Right atrium auricular region (tissue), 2 donors: Measurements from ENCODE around the gene HNRNPDL. TPM values are rescaled to one million over a fixed set of nuclear protein-coding genes. Genes with fewer than 3 reads are reported as not detected.

Experiments
- DNase-seq: peaks from one replicate; pipeline ENCODE4 v3.0.0-alpha.2; 2019; ENCODE audit warnings: low spot score
- H3K27ac ChIP-seq, 2 donors: fragments of 200-600 bp; sonication (generic); 1 replicate in 1 of 2; 2 replicates in 1 of 2; pipeline ENCODE4 v1.5.1; 2016 to 2019
- H3K27me3 ChIP-seq, 2 donors: fragments of 200-600 bp; sonication (generic); one replicate each; pipeline versions ENCODE4 v1.5.1 to v1.6.0; 2017 to 2019
- H3K36me3 ChIP-seq: fragments of 200-600 bp; sonication (generic); one replicate; pipeline ENCODE4 v1.5.1; 2016
- H3K4me1 ChIP-seq, 2 donors: fragments of 200-600 bp; sonication (generic); one replicate each; pipeline versions ENCODE4 v1.5.1 to v1.6.0; 2017 to 2019
- H3K4me3 ChIP-seq, 2 donors: fragments of 200-600 bp; sonication (generic); 1 replicate in 1 of 2; 2 replicates in 1 of 2; pipeline ENCODE4 v1.5.1; 2017 to 2019; ENCODE audit warnings: mild to moderate bottlenecking in 1 of 2, moderate library complexity in 1 of 2
- H3K9me3 ChIP-seq, 2 donors: fragments of 200-600 bp; sonication (generic); one replicate each; pipeline ENCODE4 v1.5.1; 2019
- CTCF ChIP-seq, 2 donors: fragments of 200-600 bp; sonication (generic); IDR thresholded peaks; one replicate each; pipeline ENCODE4 v1.5.1; 2019; ENCODE audit warnings: antibody characterized with exemption in 2 of 2
- total RNA-seq, 2 donors: library from RNA; depleted of rRNA; stranded (reverse); fragments of >200 nt; gene quantifications; one replicate each; pipeline ENCODE4 v1.1.0, GENCODE V29; 2016

HNRNPDL gene
- total RNA-seq, 2 donors from 2014 or later: 81.2 to 85.4 TPM

- Histone ChIP-seq H3K27ac (no peak overlapping the region), H3K36me3 (no peaks in the 10 kb centered on the region), H3K4me3 (no peak overlapping the region), H3K27me3 (no peaks in the 10 kb centered on the region), H3K9me3 (no peaks in the 10 kb centered on the region), H3K4me1 (peaks cover 0 to 5% of the 10 kb centered on the region in 2 donors)
- DNase-seq: no peak
- no peak for TF ChIP-seq CTCF (IDR thresholded peaks at IDR 0.05)
These were observed 6.5 kb upstream of the HNRNPDL start for GRCh38 chr4:82436780-82437179.

- Histone ChIP-seq H3K27me3 (no peaks in the 10 kb centered on the region), H3K36me3 (no peaks in the 10 kb centered on the region), H3K9me3 (no peaks in the 10 kb centered on the region), H3K27ac (no peak overlapping the region), H3K4me1 (peaks cover 0 to 12% of the 10 kb centered on the region in 2 donors), H3K4me3 (no peak overlapping the region)
- TF ChIP-seq CTCF (IDR thresholded peaks at IDR 0.05): no peak
- DNase-seq: no peak
These were observed 5.9 kb upstream of the HNRNPDL start for GRCh38 chr4:82436130-82436529.

- DNase-seq: no peak
- H3K9me3 ChIP-seq: no peaks in the 10 kb centered on the region
- no peak overlapping the region for H3K4me3 ChIP-seq
- no peaks in the 10 kb centered on the region for H3K27me3 ChIP-seq
- H3K4me1 ChIP-seq: peaks cover 0 to 14% of the 10 kb centered on the region in 2 donors
- TF ChIP-seq CTCF (IDR thresholded peaks at IDR 0.05): no peak
- no peak overlapping the region for H3K27ac ChIP-seq
- no peaks in the 10 kb centered on the region for H3K36me3 ChIP-seq
These were observed 4.7 kb upstream of the HNRNPDL start for GRCh38 chr4:82434949-82435348.

- no peak for TF ChIP-seq CTCF (IDR thresholded peaks at IDR 0.05)
- no peak overlapping the region for H3K4me3 ChIP-seq
- no peak for DNase-seq
- H3K27ac ChIP-seq: no peak overlapping the region
- no peaks in the 10 kb centered on the region for H3K27me3 ChIP-seq
- H3K9me3 ChIP-seq: no peaks in the 10 kb centered on the region
- peaks cover 0 to 14% of the 10 kb centered on the region in 2 donors for H3K4me1 ChIP-seq
- no peaks in the 10 kb centered on the region for H3K36me3 ChIP-seq
These were observed 3.5 kb upstream of the HNRNPDL start for GRCh38 chr4:82433791-82434190.

- peaks cover 0 to 22% of the 10 kb centered on the region in 2 donors for H3K4me1 ChIP-seq
- no peaks in the 10 kb centered on the region for H3K9me3 ChIP-seq
These were observed 2.3 kb upstream of the HNRNPDL start for GRCh38 chr4:82432596-82432995.

More at GRCh38 chr4:82432596-82432995, 2.3 kb upstream of the HNRNPDL start:
- Histone ChIP-seq H3K27me3 (no peaks in the 10 kb centered on the region), H3K4me3 (no peak overlapping the region), H3K27ac (no peak overlapping the region), H3K36me3 (peaks cover 5% of the 10 kb centered on the region)
- TF ChIP-seq CTCF (IDR thresholded peaks at IDR 0.05): no peak
- DNase-seq: no peak
